HG03175 (cell line): ENCODE data around the gene ACAD8.

ENCODE experiments used
- ATAC-seq: cut with Tn5 transposase; IDR thresholded peaks from one replicate; pipeline ENCODE4 v1.9.1; 2021; ENCODE audit warnings: mild to moderate bottlenecking, moderate library complexity; ENCODE audit not compliant: unreplicated experiment

The ACAD8 gene

GRCh38 chr11:134288486-134288885 lies 35.1 kb downstream of the ACAD8 start:
- ATAC-seq = no peak

- ATAC-seq = no peak
Observed at GRCh38 chr11:134289167-134289566, 35.8 kb downstream of the ACAD8 start.

- no peak for ATAC-seq
Observed at GRCh38 chr11:134289789-134290188, 36.4 kb downstream of the ACAD8 start.

GRCh38 chr11:134290646-134291045 lies 37.3 kb downstream of the ACAD8 start:
- ATAC-seq = no peak

GRCh38 chr11:134291196-134291595 lies 37.8 kb downstream of the ACAD8 start:
- no peak for ATAC-seq

GRCh38 chr11:134292661-134293060 lies 39.3 kb downstream of the ACAD8 start:
- no peak for ATAC-seq

- no peak for ATAC-seq
Observed at GRCh38 chr11:134293119-134294113, 40.0 kb downstream of the ACAD8 start.

- ATAC-seq = no peak
Observed at GRCh38 chr11:134294664-134295063, 41.3 kb downstream of the ACAD8 start.

- no peak for ATAC-seq
Observed at GRCh38 chr11:134312223-134312622, 58.9 kb downstream of the ACAD8 start.

GRCh38 chr11:134312807-134313206 lies 59.4 kb downstream of the ACAD8 start:
- no peak for ATAC-seq

- no peak for ATAC-seq
Observed at GRCh38 chr11:134313379-134313778, 60.0 kb downstream of the ACAD8 start.

GRCh38 chr11:134313821-134314607 lies 60.6 kb downstream of the ACAD8 start:
- no peak for ATAC-seq
